K562 (cell line): ENCODE results near the gene HNF1B. TPM values are rescaled to one million over a fixed set of nuclear protein-coding genes. Genes with fewer than 3 reads are reported as not detected.

Experiments
- ATAC-seq: fragments of 200-7000 bp; cut with Tn5 transposase; 3 replicates; pipeline ENCODE4 v1.9.1; 2020; ENCODE audit warnings: moderate library complexity
- BruUV-seq: library from RNA; stranded (reverse); fragments of 400-500 nt; replicated peaks from 2 replicates; lab custom pipeline; 2021; lab: Mats Ljungman, UMichigan
- CTCF ChIA-PET: fragments of 300-600 bp; formaldehyde crosslinking; extraction: SDS; loops from one replicate; lab custom pipeline; 2021; ENCODE audit warnings: low intra/inter-chr PET ratio; lab: Yijun Ruan, JAX
- POLR2A ChIA-PET: fragments of 300-600, 350-650 bp; sonication (Branson Sonifier 250); formaldehyde crosslinking; extraction: SDS; loops from one replicate; lab custom pipeline; 2021; ENCODE audit warnings: antibody characterized with exemption, inconsistent platforms; lab: Yijun Ruan, JAX
- DNase-seq, 4 experiments: peaks; one replicate each; pipeline versions ENCODE4 v3.0.0 to v3.0.0-alpha.2; 2011 to 2018; ENCODE audit warnings: low spot score in 3 of 4, mixed read lengths in 3 of 4; ENCODE audit errors: extremely low read depth in 1 of 4
- FAIRE-seq: peaks from 2 replicates; lab custom pipeline; 2011; peaks lifted over from hg19 to GRCh38; lab: Jason Lieb, UNC
- H2AFZ ChIP-seq: 2 replicates; pipeline ENCODE4 v1.6.0; 2011; ENCODE audit warnings: low read depth, low read length, control low read depth, inconsistent platforms
- H3K27ac ChIP-seq: fragments of 200-600 bp; 3 replicates; pipeline ENCODE4 v1.8.0; 2011; ENCODE audit warnings: low read depth, mild to moderate bottlenecking, control low read depth, inconsistent platforms, low read length, moderate library complexity, mixed read lengths; ENCODE audit errors: extremely low read depth
- H3K27me3 ChIP-seq, 2 experiments: fragments of 300-600 bp in 1 of 2; 2 replicates in 1 of 2; 3 replicates in 1 of 2; pipeline versions ENCODE4 v1.6.0 to v1.8.0; 2011; ENCODE audit warnings: inconsistent platforms in 2 of 2, low read length in 2 of 2, mild to moderate bottlenecking in 1 of 2, mixed read lengths in 1 of 2, moderate library complexity in 1 of 2; ENCODE audit not compliant: control insufficient read depth in 2 of 2, insufficient read depth in 2 of 2
- H3K36me3 ChIP-seq: fragments of 300-600 bp; 3 replicates; pipeline ENCODE4 v1.8.0; 2011; ENCODE audit warnings: mild to moderate bottlenecking, low read length, inconsistent platforms; ENCODE audit not compliant: control insufficient read depth, insufficient read depth
- H3K4me1 ChIP-seq, 2 experiments: fragments of 200-600 bp in 1 of 2; replicated peaks in 1 of 2; 2 replicates in 1 of 2; 3 replicates in 1 of 2; pipeline versions ENCODE4 v1.5.1 to v1.8.0; 2011; ENCODE audit warnings: inconsistent platforms in 2 of 2, low read length in 2 of 2, mild to moderate bottlenecking in 1 of 2, mixed read lengths in 1 of 2, moderate library complexity in 1 of 2; ENCODE audit not compliant: control insufficient read depth in 2 of 2, insufficient read depth in 2 of 2
- H3K4me2 ChIP-seq: 2 replicates; pipeline ENCODE4 v1.6.1; 2011; ENCODE audit warnings: low read length, control low read depth, inconsistent platforms, mixed read lengths; ENCODE audit not compliant: insufficient read depth
- H3K4me3 ChIP-seq: fragments of 200-600 bp; sonication (generic), shearing (Covaris generic); 2 replicates; pipeline ENCODE4 v1.5.1; 2016; ENCODE audit warnings: control low read depth, inconsistent platforms
- H3K79me2 ChIP-seq: fragments of 200-600 bp; 3 replicates; pipeline ENCODE4 v1.8.0; 2011; ENCODE audit warnings: low read length, inconsistent platforms; ENCODE audit not compliant: control insufficient read depth, insufficient read depth
- H3K9ac ChIP-seq, 2 experiments: 2 replicates each; pipeline versions ENCODE4 v1.6.0 to v1.6.1; 2011; ENCODE audit warnings: low read depth in 2 of 2, low read length in 2 of 2, control low read depth in 1 of 2, inconsistent platforms in 1 of 2, mild to moderate bottlenecking in 1 of 2, mixed read lengths in 1 of 2; ENCODE audit not compliant: insufficient read depth in 1 of 2
- H3K9me1 ChIP-seq: one replicate; pipeline ENCODE4 v1.6.0; 2011; ENCODE audit warnings: inconsistent platforms, mild to moderate bottlenecking, low read length, moderate library complexity; ENCODE audit not compliant: control insufficient read depth, insufficient read depth
- H3K9me3 ChIP-seq: replicated peaks from 2 replicates; pipeline ENCODE4 v1.5.1; 2011; ENCODE audit warnings: low read depth, low read length, inconsistent platforms; ENCODE audit not compliant: control insufficient read depth, insufficient read depth
- H4K20me1 ChIP-seq: replicated peaks from 2 replicates; pipeline ENCODE4 v1.6.1; 2011; ENCODE audit warnings: low read length, inconsistent platforms, mixed read lengths; ENCODE audit not compliant: control insufficient read depth, insufficient read depth
- CBFA2T2 ChIP-seq: fragments of 450-650 bp; conservative IDR thresholded peaks from 2 replicates; pipeline ENCODE4 v1.6.1; 2017; ENCODE audit warnings: mild to moderate bottlenecking
- HDAC3 ChIP-seq: fragments of 450-650 bp; IDR thresholded peaks from 2 replicates; pipeline ENCODE4 v1.6.1; 2018; ENCODE audit warnings: borderline replicate concordance, mild to moderate bottlenecking, moderate library complexity; ENCODE audit not compliant: partially characterized antibody
- NFATC3 ChIP-seq: fragments of 450-650 bp; IDR thresholded peaks from 2 replicates; pipeline ENCODE4 v1.6.1; 2017; ENCODE audit warnings: mild to moderate bottlenecking
- OTX1 ChIP-seq: fragments of 450-650 bp; formaldehyde crosslinking; IDR thresholded peaks from 2 replicates; pipeline ENCODE4 v1.4.0; 2022; ENCODE audit warnings: mild to moderate bottlenecking
- PTTG1 ChIP-seq: fragments of 450-650 bp; IDR thresholded peaks from 2 replicates; pipeline ENCODE4 v1.6.1; 2016; ENCODE audit warnings: low read depth, mild to moderate bottlenecking, missing genetic modification characterization, missing compliant biosample characterization
- RAD21 ChIP-seq, 2 experiments: fragments of 250-450 bp in 1 of 2; fragments of 450-650 bp in 1 of 2; sonication (Bioruptor Pico) in 1 of 2; formaldehyde crosslinking in 1 of 2; IDR thresholded peaks in 1 of 2; conservative IDR thresholded peaks in 1 of 2; 2 replicates each; pipeline versions ENCODE4 v1.4.0 to v1.8.0; 2020 to 2022; ENCODE audit warnings: mild to moderate bottlenecking in 2 of 2, moderate library complexity in 1 of 2
- ZBTB1 ChIP-seq: sonication (generic); formaldehyde crosslinking; IDR thresholded peaks from 2 replicates; pipeline ENCODE4 v1.8.1; 2023; ENCODE audit warnings: missing genetic modification reagents, low read depth, mild to moderate bottlenecking, borderline replicate concordance
- WGBS: fragments of 100-300 bp; shearing (Covaris generic); methylation state at CpG from one replicate; pipeline ENCODE4 v1.1.6; 2016; ENCODE audit warnings: low coverage, mixed read lengths; ENCODE audit not compliant: insufficient coverage; ENCODE audit errors: missing lambda C conversion rate; 5-methylcytosine and 5-hydroxymethylcytosine counted together
- in situ Hi-C: fragments of 300-500 bp; cut with MboI; formaldehyde crosslinking; loops from 4 replicates; pipeline ENCODE4 v1.15.0; 2018; ENCODE audit warnings: inconsistent platforms, mixed read lengths
- intact Hi-C: fragments of 100-400 bp; cut with micrococcal nuclease; formaldehyde crosslinking; loops from 2 replicates; pipeline ENCODE4 v1.14.2; 2022
- polyA plus RNA-seq, 8 experiments: library from polyadenylated mRNA; depleted of rRNA in 4 of 8; stranded (reverse) in 5 of 8; unstranded in 3 of 8; fragments of >200 nt; fragmentation: Nextera tagmentation in 2 of 8; fragmentation: Illumina TruSeq in 1 of 8; extraction: Ambion mirVana in 2 of 8; extraction: Trizol in 1 of 8; gene quantifications; 2 replicates each; pipeline versions ENCODE4 v1.2.1 to v1.2.3, GENCODE V29; 2011 to 2014; ENCODE audit warnings: inconsistent platforms in 1 of 8, missing spikeins in 1 of 8
- total RNA-seq, 7 experiments: library from RNA; depleted of rRNA in 6 of 7; stranded (reverse); fragments of >200 nt in 6 of 7; fragmentation: Illumina TruSeq in 2 of 7; extraction: Trizol in 2 of 7; gene quantifications; 2 replicates each; pipeline versions ENCODE4 v1.2.1 to v1.2.3, GENCODE V29; 2011 to 2021; ENCODE audit warnings: low replicate concordance in 1 of 7
- TF ChIP-seq, protein P1 (sequence below): fragments of 450-650 bp; formaldehyde crosslinking; IDR thresholded peaks from 2 replicates; pipeline ENCODE4 v1.4.0; 2020; ENCODE audit warnings: mild to moderate bottlenecking, mixed read lengths

HNF1B gene
- total and polyA plus RNA-seq, 9 of the 15 experiments (the other 6 are each of a cell fraction or from before 2014, with no cell fraction given) = not detected

DNA sequence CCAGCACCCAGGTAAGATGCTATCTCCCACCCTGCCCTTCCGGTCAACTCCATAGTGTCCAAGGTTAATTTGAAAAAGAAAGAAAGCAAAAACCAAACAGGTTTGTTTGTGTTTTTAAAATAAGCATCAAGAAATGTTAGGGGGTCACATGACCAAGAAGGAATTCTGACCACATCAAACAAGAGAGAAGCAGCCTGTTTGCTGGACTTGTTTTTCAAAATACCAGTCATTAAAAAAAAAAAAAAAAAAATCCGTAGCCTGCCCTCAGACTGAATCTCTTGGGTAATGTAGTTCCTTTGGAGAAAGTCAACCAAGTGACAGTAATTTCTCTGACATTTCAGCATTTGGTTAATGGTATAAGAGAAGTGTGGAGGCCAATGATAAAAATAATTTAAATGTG is 38.4 kb downstream of the HNF1B start:
- Histone ChIP-seq H3K9ac (no peak overlapping the region), H3K36me3 (no peaks in the 10 kb centered on the region), H3K4me2 (no peak overlapping the region), H3K27me3 (peaks cover 8 to 37% of the 10 kb centered on the region in 2 experiments; a peak in 2 of 5 replicates), H3K79me2 (no peaks in the 10 kb centered on the region), H3K9me3 (no peaks in the 10 kb centered on the region), H3K27ac (no peak overlapping the region), H3K4me1 (no peaks in the 10 kb centered on the region), H3K9me1 (no peaks in the 10 kb centered on the region), H3K4me3 (no peak overlapping the region), H2AFZ (no peak overlapping the region), H4K20me1 (no peaks in the 10 kb centered on the region)
- ChIA-PET POLR2A (no interaction called here), CTCF (no interaction called here)
- intact Hi-C loops (no loop called here), in situ Hi-C loops (no loop called here)
- DNase-seq (no peak), FAIRE-seq (no peak), ATAC-seq (no peak)
- WGBS = 5% methylated on average over 2 of the region's 2 CpGs
- TF ChIP-seq, protein P1, sequence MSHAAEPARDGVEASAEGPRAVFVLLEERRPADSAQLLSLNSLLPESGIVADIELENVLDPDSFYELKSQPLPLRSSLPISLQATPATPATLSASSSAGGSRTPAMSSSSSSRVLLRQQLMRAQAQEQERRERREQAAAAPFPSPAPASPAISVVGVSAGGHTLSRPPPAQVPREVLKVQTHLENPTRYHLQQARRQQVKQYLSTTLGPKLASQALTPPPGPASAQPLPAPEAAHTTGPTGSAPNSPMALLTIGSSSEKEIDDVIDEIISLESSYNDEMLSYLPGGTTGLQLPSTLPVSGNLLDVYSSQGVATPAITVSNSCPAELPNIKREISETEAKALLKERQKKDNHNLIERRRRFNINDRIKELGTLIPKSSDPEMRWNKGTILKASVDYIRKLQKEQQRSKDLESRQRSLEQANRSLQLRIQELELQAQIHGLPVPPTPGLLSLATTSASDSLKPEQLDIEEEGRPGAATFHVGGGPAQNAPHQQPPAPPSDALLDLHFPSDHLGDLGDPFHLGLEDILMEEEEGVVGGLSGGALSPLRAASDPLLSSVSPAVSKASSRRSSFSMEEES (CRISPR knock-in tag) = peak; percentile 62
- TF ChIP-seq OTX1 (CRISPR knock-in tag) = no peak
- BruUV-seq = no TSS peak

DNA sequence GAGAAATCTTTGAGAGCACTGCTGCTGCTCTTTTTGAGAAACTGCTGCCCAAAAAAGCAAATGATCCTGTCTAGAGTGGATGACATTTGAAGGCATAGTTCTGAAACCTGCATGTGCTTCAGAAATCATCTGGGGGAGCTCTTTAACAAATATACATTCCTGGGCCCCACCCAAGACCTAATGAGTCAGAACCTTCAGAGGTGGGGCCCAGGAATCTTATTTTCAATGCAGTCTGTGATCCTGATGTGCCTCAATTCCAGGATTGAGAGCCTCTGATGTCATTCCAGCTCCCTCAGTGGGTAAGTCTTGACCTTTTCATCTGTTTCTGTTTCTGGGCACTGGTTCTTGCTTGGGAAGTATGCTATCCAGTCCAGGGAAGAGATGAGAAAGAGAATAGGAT is 42.3 kb downstream of the HNF1B start:
- TF ChIP-seq HDAC3 (no peak), NFATC3 (no peak), CBFA2T2 (no peak), PTTG1 (tag) (no peak), ZBTB1 (CRISPR knock-in tag) (no peak), RAD21 (CRISPR knock-in tag; conservative IDR thresholded peaks at IDR 0.05 in 1 of 2, IDR thresholded peaks at IDR 0.05 in 1 of 2) (peak in 1 of 2 experiments; percentile 29; a peak in 2 of 4 replicates)
- intact Hi-C loops = loop anchor here (5.0 kb wide), 2 partner anchors 90 to 115 kb away; no protein-coding TSS in a partner anchor
- Histone ChIP-seq H3K79me2 (no peaks in the 10 kb centered on the region), H2AFZ (no peak overlapping the region), H3K27ac (no peak overlapping the region), H3K4me3 (no peak overlapping the region), H3K4me1 (no peaks in the 10 kb centered on the region), H3K4me2 (no peak overlapping the region), H3K9ac (no peak overlapping the region), H3K27me3 (peaks cover 2 to 40% of the 10 kb centered on the region in 2 experiments), H4K20me1 (no peaks in the 10 kb centered on the region), H3K9me1 (no peaks in the 10 kb centered on the region), H3K36me3 (no peaks in the 10 kb centered on the region), H3K9me3 (no peaks in the 10 kb centered on the region)
- in situ Hi-C loops = no loop called here
- FAIRE-seq (no peak), DNase-seq (peak in 1 of 4 experiments; percentile 18), ATAC-seq (no peak)
- no TSS peak for BruUV-seq
- CTCF ChIA-PET = interaction anchor here (0.5 kb wide), 1 partner anchor 87 kb away, joined by 3 read pairs; no protein-coding TSS in a partner anchor
- POLR2A ChIA-PET = interaction anchor here (1.0 kb wide), 1 partner anchor 9 kb away, joined by 4 read pairs; no protein-coding TSS in a partner anchor
